Right ventricle myocardium inferior (tissue), 1 donor: Measurements from ENCODE around the gene HUNK. TPM values are rescaled to one million over a fixed set of nuclear protein-coding genes. Genes with fewer than 3 reads are reported as not detected.

Source experiments
- ATAC-seq: fragments of 200-7000 bp; cut with Tn5 transposase; one replicate; pipeline ENCODE4 v1.9.1; 2020; ENCODE audit warnings: mild to moderate bottlenecking, moderate library complexity
- DNase-seq: peaks from one replicate; pipeline ENCODE4 v3.0.0; 2021; ENCODE audit errors: missing footprints
- intact Hi-C: fragments of 100-400 bp; cut with DNase I; formaldehyde crosslinking; loops from one replicate; pipeline ENCODE4 v1.11.0; 2022
- total RNA-seq: library from RNA; stranded (reverse); fragmentation: NEBNext Ultra II Directional; extraction: Animal tissue kit (Norgen Biotek cat#: 25700); gene quantifications from one replicate; pipeline ENCODE4 v1.2.1, GENCODE V29; 2021
- donor health status: DM: no; HTN: yes; CAD: no; lungs with severe emphysema.

HUNK gene
- total RNA-seq, 1 donor from 2014 or later, result 0.08 TPM

DNA sequence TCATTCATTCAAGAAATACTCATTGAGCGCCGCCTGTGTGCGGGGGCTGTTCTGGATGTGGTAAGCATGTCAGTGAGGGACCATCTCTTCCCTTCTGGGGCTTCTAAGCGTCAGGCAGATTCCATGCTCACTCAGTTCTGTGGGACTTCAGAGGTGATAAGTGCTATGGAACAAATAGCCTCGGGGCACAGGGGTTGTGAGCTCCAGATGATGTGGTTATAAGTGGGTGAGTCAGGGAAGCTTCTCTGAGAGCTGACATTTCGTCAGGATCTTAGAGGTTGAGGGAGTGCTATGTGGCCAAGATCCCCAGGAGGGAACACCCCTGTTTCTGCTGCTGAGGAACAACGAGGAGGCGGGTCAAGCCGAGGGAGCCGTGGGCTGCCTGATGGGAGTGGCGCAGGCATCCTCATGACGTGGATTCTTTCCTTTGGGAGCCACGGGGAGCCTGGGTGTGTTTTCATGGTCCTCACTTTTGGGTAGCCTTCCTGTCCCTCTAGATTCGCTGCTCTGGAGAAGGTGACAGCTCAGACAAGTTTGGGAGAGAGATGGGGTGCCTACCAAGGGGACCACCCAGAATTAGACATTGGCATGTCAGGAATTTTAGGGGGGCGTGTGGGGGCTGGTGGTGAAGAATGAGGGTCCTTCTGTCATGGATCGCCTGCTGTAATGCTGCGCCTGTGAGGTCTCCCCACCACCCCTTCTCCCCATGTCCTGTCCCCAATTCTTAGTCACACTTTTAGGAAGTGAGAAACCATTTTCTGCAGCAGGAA lies 38.5 kb downstream of the HUNK start:
- intact Hi-C loops, result no loop called here
- ATAC-seq (no peak), DNase-seq (no peak)

- no peak for DNase-seq
These were observed 39.7 kb downstream of the HUNK start for GRCh38 chr21:31912501-31912900.

DNA sequence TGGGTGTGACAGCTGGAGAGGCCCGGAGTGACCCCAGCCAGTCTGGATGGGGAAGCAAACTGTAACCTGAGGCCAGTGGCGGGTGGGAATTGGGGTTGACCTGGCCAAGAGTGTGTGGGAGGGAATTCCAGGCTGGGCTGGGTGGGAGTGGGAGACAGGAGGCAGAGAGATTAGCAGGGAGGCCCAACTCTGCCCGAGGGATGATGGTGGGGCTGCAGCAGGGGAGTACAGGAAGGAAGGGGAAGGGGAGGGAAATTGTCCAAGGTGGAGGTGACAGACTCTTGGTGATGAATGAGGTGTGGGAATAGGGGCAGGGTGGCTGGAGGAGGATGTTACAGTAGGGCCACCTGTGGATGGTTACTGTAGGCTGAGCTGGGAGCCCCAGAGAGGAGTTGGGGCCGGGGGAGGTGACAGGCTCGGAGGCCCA lies 40.4 kb downstream of the HUNK start:
- intact Hi-C loops, result no loop called here
- ATAC-seq, result no peak
- DNase-seq, result no peak

More at GRCh38 chr21:31912501-31912900, 39.7 kb downstream of the HUNK start:
- no peak for ATAC-seq
- intact Hi-C loops, result no loop called here

DNA sequence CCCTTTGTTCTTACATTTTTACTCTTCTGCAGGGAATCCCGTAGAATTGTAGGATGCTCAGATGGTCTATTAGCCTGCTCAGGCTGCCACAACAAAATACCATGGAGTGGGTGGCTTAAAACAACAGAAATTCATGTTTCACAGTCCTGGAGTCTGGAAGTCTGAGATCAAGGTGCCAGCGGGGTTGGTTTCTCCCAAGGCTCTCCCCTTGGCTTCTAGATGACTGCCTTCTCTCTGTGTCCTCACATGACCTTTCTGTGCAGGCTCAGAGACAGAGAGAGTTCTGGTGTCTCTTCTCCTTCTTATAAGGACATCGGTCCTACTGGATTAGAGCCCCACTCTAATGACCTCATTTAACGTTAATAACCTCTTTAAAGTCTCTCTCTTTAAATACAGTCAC lies 41.7 kb downstream of the HUNK start:
- no peak for DNase-seq
- no peak for ATAC-seq
- intact Hi-C loops, result no loop called here

DNA sequence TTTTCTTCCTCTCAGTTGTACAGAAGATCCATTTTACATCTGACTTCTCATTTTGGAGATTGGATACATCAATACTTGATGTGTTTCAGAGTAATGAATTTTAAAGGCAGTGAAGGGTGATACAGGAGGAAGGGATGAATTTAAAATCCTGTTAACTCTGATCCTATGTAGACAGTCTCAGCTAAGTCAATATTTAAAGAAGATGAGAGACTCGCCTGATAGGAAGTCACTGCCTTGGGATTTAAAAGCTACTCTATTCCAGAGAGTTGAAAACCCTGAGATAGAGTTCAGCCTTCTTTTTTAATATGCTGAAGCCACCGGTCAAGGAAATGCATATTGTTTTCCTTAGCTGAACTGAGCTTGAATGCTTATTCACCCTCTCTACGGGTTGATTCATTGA lies 42.7 kb downstream of the HUNK start:
- DNase-seq (no peak), ATAC-seq (no peak)
- intact Hi-C loops, result no loop called here

GRCh38 chr21:31917108-31917507 lies 44.3 kb downstream of the HUNK start:
- intact Hi-C loops, result no loop called here
- ATAC-seq (no peak), DNase-seq (no peak)

DNA sequence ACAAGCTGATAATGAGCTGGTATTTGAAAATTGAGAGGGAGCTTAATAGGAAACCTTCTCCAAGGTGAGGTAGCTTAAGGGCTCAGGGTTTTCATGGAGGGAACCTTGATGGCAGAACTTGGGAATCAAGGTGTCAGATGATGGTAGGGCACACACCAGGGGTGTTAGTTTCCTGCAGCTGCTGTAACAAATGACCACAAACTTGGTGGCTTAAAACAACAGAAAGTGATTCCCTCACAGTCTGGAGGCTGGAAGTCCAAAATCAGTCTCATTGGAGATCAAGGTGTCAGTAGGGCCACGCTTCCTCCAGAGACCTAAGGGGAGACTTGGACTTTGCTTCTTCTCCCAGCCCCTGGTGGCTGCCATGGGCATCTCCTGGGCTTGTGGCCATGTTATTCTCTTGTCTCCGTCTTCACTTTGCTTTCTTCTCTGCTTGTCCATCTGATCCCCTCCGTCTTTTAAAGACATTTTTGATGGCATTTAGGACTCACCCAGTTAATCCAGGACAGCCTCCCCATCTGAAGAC lies 45.5 kb downstream of the HUNK start:
- ATAC-seq (no peak), DNase-seq (no peak)
- intact Hi-C loops, result no loop called here

DNA sequence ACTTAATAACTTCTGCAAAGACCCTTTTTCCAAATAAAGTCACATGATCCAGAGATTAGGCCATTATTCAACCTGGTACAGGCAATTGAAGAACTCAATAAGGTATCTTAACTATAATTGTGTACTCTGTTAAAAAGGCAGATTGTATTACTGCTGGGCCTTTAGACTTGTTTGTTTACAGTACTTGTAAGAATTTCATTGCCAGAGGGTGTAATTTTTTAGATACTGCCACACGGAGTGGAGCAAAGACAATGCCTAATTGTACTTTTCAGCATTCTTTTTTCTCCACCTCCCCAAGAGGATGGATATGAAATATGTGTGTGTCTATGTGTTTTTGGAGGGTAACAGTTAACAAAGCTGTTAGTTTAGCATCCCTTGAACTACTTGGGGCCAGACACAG lies 47.5 kb downstream of the HUNK start:
- intact Hi-C loops, result no loop called here
- ATAC-seq (no peak), DNase-seq (no peak)

- intact Hi-C loops, result no loop called here
- DNase-seq (no peak), ATAC-seq (no peak)
These were observed 48.3 kb downstream of the HUNK start for GRCh38 chr21:31921079-31921478.

DNA sequence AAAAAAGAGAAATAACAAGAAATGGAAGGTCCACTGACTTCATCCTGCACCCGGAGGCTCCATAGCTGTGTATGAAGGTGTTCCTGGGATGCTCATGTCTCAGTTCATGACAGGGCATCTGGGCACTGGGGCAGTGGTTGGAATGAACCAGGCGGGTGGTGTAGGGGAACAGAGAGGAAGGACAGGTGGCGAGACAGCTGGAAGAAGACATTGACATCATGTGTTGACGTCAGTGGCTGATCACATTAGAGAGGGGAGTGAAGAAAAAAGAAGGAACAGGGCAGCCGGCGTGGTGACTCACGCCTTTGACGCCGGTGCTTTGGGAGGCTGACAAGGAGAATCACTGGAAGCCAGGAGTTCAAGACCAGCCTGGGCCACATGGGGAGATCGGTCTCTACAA lies 50.1 kb downstream of the HUNK start:
- ATAC-seq, result no peak
- DNase-seq, result no peak
- intact Hi-C loops, result no loop called here

DNA sequence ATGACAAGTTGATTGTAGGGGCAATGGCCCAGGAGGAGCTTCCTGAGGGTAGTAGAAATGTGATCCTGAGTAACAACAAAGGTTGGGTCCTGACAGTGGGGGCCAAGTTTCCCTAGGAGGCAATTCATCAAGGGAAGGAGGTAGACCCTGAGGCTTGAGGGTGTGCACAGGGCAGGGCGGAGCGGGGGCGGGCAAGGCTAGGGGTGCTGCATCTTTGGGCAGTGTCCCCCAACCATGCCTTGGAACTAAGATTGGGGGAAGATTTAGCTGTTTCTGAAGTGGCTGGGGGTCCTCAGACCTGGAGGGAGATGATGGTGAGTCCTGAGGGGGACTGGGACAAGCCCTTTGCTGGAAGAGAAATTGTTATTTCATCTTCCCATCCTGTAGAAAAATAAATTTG lies 50.9 kb downstream of the HUNK start:
- DNase-seq (no peak), ATAC-seq (no peak)
- intact Hi-C loops, result no loop called here

DNA sequence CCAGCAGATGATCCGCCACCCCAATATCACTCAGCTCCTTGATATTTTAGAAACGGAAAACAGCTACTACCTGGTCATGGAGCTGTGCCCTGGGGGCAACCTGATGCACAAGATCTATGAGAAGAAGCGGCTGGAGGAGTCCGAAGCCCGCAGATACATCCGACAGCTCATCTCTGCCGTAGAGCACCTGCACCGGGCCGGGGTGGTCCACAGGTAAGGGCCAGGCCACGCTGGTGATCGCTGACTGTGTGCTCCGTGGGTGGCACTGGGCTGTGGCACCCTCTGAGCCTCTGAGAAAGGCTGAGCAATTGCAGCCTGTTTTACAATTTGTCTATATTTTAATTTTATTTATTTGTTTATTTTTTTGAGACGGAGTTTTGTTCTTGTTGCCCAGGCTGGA lies 51.7 kb downstream of the HUNK start:
- ATAC-seq (no peak), DNase-seq (no peak)
- intact Hi-C loops, result no loop called here

GRCh38 chr21:31926498-31926897 lies 53.7 kb downstream of the HUNK start:
- DNase-seq (no peak), ATAC-seq (no peak)
- intact Hi-C loops, result no loop called here

GRCh38 chr21:31927689-31928353 lies 55.0 kb downstream of the HUNK start:
- intact Hi-C loops, result no loop called here
- DNase-seq, result no peak
- ATAC-seq, result no peak

DNA sequence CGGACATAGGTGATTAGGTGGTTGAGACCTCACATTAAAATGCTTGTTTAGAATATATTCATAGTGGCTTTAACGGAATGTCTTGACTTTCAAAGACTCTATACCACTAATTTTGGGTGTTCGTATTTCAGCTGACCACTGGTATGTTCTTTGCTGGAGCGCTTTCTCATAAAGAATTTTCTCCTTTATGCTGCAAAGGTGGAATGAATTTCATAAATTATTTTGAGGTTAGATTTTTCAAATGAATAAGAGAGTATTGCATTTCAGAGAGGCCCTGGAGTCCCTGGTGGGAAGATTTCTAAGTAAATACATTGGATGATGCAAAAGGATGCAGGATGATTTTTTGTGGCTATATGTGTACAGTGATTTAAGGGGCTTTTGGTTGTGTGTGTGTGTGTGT lies 55.8 kb downstream of the HUNK start:
- DNase-seq, result no peak
- intact Hi-C loops, result no loop called here
- no peak for ATAC-seq

- intact Hi-C loops, result no loop called here
- no peak for ATAC-seq
- no peak for DNase-seq
These were observed 56.7 kb downstream of the HUNK start for GRCh38 chr21:31929548-31929947.

- DNase-seq (no peak), ATAC-seq (no peak)
- intact Hi-C loops, result no loop called here
These were observed 57.2 kb downstream of the HUNK start for GRCh38 chr21:31930001-31930400.

DNA sequence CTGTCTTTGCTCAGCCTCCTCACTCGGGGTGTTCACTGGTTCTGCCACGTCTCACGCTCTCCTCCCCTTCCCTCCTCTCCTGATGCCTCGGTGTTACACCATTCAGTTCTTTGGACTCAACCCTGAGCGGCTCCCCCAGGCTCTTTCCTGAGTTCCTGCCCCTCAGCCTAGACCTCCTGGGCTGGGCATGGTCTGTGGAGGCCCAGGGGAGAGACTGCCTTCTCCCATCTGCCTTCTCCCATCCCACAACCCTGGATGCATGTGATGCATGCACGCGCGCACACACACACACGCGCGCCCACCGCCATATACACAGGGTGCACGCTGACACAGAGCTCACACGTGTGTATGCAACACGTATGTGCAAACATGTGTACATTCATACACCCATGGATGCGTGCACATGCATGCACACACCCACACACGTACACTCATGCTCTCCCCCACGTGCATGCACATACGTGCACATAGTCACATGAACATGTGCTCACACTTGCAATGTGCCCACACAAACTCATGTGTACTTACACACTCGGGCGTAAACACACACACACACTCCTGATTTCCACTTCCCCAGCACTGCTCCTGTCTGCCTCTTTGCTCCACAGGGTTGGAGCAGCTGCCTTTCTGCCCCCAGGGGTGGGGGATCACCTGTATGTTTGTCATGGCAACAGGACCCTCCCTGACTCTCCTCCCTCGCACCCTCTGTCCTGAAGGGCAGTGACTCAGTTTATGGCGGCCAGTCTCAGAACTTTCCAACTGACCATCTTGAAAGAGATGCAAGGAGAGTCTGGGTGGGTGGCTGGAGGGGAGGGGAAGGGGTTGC lies 59.0 kb downstream of the HUNK start:
- ATAC-seq (no peak), DNase-seq (no peak)
- intact Hi-C loops, result no loop called here

- ATAC-seq (no peak), DNase-seq (no peak)
- intact Hi-C loops, result no loop called here
These were observed 59.6 kb downstream of the HUNK start for GRCh38 chr21:31932470-31932764.

GRCh38 chr21:31937303-31937702 lies 64.5 kb downstream of the HUNK start:
- DNase-seq (no peak), ATAC-seq (no peak)
- intact Hi-C loops, result no loop called here
